OCI-LY3 (cell line): Measurements from ENCODE around the gene KRTAP5-6.
"Not testable (repeated sequence)": the region's sequence is repeated elsewhere in the genome, so short reads cannot be mapped to it uniquely, and the experiment has no call there.

ENCODE experiments used
- H2AFZ ChIP-seq: fragments of 200-600, 300-600 bp; shearing (Covaris generic); 2 replicates; pipeline ENCODE4 v1.6.0; 2014; ENCODE audit warnings: antibody characterized with exemption, low read depth, low read length
- H3K27ac ChIP-seq: fragments of 200-600, 300-600 bp; sonication (generic); 2 replicates; pipeline ENCODE4 v1.5.1; 2014; ENCODE audit warnings: mild to moderate bottlenecking, low read length, moderate library complexity, mixed read lengths
- H3K27me3 ChIP-seq: fragments of 200-600, 300-600 bp; sonication (generic); 2 replicates; pipeline ENCODE4 v1.6.1; 2014; ENCODE audit warnings: low read depth, low read length, mixed read lengths
- H3K36me3 ChIP-seq: fragments of 200-600, 300-600 bp; sonication (generic); replicated peaks from 2 replicates; pipeline ENCODE3; 2014; ENCODE audit warnings: low read depth, low read length, mixed read lengths
- H3K4me1 ChIP-seq: fragments of 300-600, 200-600 bp; sonication (generic); 2 replicates; pipeline ENCODE4 v1.6.1; 2014; ENCODE audit warnings: low read length, mixed read lengths
- H3K4me2 ChIP-seq: fragments of 200-600, 300-600 bp; sonication (generic); 2 replicates; pipeline ENCODE4 v1.6.1; 2014; ENCODE audit warnings: low read length, mixed read lengths
- H3K4me3 ChIP-seq: fragments of 300-600, 200-600 bp; sonication (generic); 2 replicates; pipeline ENCODE4 v1.5.1; 2014; ENCODE audit warnings: antibody characterized with exemption, mild to moderate bottlenecking, low read length, moderate library complexity
- H3K79me2 ChIP-seq: fragments of 300-600, 200-600 bp; shearing (Covaris generic); 2 replicates; pipeline ENCODE4 v1.6.1; 2014; ENCODE audit warnings: mild to moderate bottlenecking, low read length, mixed read lengths
- H3K9ac ChIP-seq: fragments of 300-600, 200-600 bp; shearing (Covaris generic); 2 replicates; pipeline ENCODE4 v1.6.0; 2014; ENCODE audit warnings: mild to moderate bottlenecking, low read length, moderate library complexity
- H3K9me3 ChIP-seq: fragments of 200-600, 300-600 bp; shearing (Covaris generic); 2 replicates; pipeline ENCODE4 v1.6.1; 2014; ENCODE audit warnings: low read length, mixed read lengths; ENCODE audit not compliant: insufficient read depth
- H4K20me1 ChIP-seq: fragments of 200-600, 300-600 bp; sonication (generic); 2 replicates; pipeline ENCODE4 v1.6.1; 2016; ENCODE audit warnings: low read length, mixed read lengths; ENCODE audit not compliant: insufficient read depth
- EZH2phosphoT487 ChIP-seq: fragments of 200-600 bp; shearing (Covaris generic); IDR thresholded peaks from 2 replicates; pipeline ENCODE4 v1.6.1; 2018; ENCODE audit warnings: antibody characterized with exemption, mixed run types, low read depth
- TF ChIP-seq, protein P1 (sequence below): fragments of 200-600, 300-600 bp; sonication (generic); IDR thresholded peaks from 2 replicates; pipeline ENCODE4 v1.5.1; 2014; ENCODE audit warnings: antibody characterized with exemption, low read length, low read depth

Gene KRTAP5-6

DNA sequence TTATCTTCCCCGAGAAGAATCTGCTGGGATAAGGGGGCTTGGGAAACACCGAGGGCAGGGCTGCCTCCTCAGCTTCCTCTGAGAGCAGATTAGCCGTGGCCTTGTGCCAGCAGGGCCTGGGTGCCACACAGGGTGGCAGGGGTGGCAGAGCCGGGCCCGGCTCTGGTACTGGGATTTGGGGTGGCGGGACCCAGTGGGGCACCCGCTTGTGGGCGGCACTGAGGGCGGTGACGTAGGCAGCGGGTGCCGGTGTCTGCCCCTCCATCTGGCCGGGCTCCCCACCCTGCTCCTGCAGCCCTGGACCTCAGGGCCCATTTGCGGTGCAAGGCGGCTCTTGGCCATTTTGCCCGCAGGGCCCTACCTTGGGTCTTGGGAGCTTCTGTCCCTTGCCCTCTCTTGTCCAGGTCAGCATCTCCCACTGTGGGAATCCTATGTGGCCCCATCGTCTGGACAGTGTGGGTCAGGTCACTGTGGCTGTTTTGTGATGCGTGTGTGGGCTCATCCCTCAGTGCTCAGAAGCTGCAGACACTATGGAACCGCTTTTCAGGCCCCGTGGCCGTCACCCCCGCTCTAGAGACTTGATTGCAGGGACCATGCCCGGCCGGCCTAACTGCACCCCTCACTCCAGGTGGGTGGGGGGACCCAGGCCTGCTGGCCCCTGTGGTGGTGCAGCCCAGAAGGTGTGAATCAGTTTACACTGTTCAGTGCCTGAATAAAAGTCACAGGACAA is 29.7 kb upstream of the KRTAP5-6 start:
- no peaks in the 10 kb centered on the region for H3K36me3 ChIP-seq
- peaks cover 5% of the 10 kb centered on the region; the same call in 1 of the 2 replicates for H4K20me1 ChIP-seq
- H3K4me3 ChIP-seq: no peak overlapping the region
- no peak overlapping the region for H3K9ac ChIP-seq
- H3K4me1 ChIP-seq: no peaks in the 10 kb centered on the region
- H3K27ac ChIP-seq: no peak overlapping the region
- no peaks in the 10 kb centered on the region for H3K79me2 ChIP-seq
- no peak for TF ChIP-seq EZH2phosphoT487
- TF ChIP-seq, protein P1, sequence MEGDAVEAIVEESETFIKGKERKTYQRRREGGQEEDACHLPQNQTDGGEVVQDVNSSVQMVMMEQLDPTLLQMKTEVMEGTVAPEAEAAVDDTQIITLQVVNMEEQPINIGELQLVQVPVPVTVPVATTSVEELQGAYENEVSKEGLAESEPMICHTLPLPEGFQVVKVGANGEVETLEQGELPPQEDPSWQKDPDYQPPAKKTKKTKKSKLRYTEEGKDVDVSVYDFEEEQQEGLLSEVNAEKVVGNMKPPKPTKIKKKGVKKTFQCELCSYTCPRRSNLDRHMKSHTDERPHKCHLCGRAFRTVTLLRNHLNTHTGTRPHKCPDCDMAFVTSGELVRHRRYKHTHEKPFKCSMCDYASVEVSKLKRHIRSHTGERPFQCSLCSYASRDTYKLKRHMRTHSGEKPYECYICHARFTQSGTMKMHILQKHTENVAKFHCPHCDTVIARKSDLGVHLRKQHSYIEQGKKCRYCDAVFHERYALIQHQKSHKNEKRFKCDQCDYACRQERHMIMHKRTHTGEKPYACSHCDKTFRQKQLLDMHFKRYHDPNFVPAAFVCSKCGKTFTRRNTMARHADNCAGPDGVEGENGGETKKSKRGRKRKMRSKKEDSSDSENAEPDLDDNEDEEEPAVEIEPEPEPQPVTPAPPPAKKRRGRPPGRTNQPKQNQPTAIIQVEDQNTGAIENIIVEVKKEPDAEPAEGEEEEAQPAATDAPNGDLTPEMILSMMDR: no peak
- 0 out of 2 replicates have a peak, but pooled peaks cover 3% of the 10 kb centered on the region for H3K27me3 ChIP-seq
- no peaks in the 10 kb centered on the region for H3K9me3 ChIP-seq
- H2AFZ ChIP-seq: no peak overlapping the region
- no peak overlapping the region for H3K4me2 ChIP-seq

DNA sequence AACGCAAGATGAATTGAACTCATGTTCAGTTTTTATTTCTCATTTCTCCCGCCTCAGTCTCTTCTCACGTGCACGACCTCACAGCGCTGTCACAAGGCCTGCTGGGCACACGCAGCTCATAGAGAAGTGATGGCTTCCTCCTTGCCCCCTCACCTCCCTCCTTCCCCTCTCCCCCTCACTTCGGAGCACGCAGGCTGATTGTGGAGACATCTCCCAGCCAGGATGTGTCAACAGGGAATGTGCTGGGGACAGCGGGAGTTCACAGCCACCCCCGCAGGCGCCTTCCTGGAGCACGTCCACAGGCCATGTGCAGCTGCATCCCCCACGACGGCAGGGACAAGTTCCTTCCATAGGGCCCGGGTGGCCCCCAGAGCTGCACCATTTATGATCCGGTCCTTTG is 29.1 kb upstream of the KRTAP5-6 start:
- no peak overlapping the region for H3K4me2 ChIP-seq
- no peaks in the 10 kb centered on the region for H3K79me2 ChIP-seq
- TF ChIP-seq, protein P1: no peak
- no peak for TF ChIP-seq EZH2phosphoT487

DNA sequence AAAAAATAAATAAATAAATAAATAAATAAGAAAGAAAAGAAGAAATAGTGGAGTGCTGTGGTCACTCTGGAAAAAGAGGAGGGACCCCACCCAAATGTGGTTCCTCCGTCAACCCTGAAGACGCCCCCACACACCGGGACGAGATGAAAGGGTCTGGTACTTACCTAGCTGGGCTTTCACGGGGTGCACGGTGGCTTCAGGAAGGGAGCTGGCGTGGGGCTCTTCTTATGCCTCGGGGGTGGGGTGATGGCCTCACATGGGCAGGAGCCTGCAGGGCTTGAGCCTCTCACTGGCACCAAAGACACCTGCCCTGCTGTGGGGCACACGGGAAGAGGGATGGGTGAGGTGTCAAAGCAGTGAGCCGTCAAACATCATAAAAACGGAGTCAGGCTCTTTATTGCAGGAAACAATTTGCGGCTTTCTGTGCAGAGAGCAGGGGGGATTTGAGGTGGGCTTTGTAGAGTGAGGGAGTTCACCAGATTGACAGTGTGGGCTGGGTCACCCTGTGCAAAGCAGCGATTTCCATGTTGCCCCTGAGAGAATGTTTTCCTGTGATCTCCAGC is 28.0 kb upstream of the KRTAP5-6 start:
- H3K27ac ChIP-seq: no peak overlapping the region
- peaks cover 9% of the 10 kb centered on the region; the same call in 1 of the 2 replicates for H3K27me3 ChIP-seq
- H3K79me2 ChIP-seq: no peaks in the 10 kb centered on the region
- H2AFZ ChIP-seq: no peak overlapping the region
- TF ChIP-seq, protein P1: no peak
- no peak for TF ChIP-seq EZH2phosphoT487
- no peaks in the 10 kb centered on the region for H3K9me3 ChIP-seq
- no peaks in the 10 kb centered on the region for H3K36me3 ChIP-seq
- H3K4me3 ChIP-seq: no peak overlapping the region
- peaks cover 5% of the 10 kb centered on the region; the same call in 1 of the 2 replicates for H4K20me1 ChIP-seq
- H3K9ac ChIP-seq: no peak overlapping the region
- no peak overlapping the region for H3K4me2 ChIP-seq
- no peaks in the 10 kb centered on the region for H3K4me1 ChIP-seq

More for the DNA sequence above, 29.1 kb upstream of the KRTAP5-6 start:
- no peaks in the 10 kb centered on the region for H3K9me3 ChIP-seq
- H2AFZ ChIP-seq: no peak overlapping the region
- H3K36me3 ChIP-seq: no peaks in the 10 kb centered on the region
- peaks cover 5% of the 10 kb centered on the region; the same call in 1 of the 2 replicates for H4K20me1 ChIP-seq
- H3K4me1 ChIP-seq: no peaks in the 10 kb centered on the region
- 0 out of 2 replicates have a peak, but pooled peaks cover 3% of the 10 kb centered on the region for H3K27me3 ChIP-seq
- H3K4me3 ChIP-seq: no peak overlapping the region
- H3K27ac ChIP-seq: no peak overlapping the region
- no peak overlapping the region for H3K9ac ChIP-seq

DNA sequence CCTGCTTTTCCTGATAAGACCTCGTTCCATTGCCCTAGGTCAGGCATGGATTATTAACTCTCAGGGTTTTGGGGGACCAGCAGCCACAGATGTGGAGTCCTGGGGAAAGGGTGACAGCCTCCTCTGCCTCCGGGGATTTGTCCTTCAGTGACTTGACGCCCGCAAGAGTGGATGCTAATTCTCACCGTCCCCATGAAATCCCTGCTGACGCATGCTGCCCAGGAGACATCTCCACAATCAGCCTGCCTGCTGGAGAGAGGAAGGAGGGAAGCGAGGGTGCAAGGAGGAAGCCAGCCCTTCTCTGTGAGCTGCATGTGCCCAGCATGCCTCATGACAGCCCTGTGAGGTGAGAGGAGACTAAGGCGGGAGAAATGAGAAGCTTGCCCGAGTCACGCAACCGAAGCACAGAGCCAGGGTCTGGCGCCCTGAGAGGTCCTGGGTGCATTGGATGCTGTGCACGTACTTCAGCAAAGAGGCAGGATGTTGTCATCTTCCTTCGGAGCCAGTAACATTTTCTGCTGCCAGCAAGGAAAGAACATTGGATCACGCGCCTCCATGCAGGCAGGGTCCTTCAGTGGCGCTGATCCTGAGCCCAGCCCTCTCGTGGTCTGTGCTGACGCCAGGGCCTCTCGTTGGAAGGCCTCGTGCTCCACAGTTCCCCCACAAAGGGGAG is 27.3 kb upstream of the KRTAP5-6 start:
- Histone ChIP-seq H3K27me3 (peaks cover 9% of the 10 kb centered on the region), H3K4me1 (no peaks in the 10 kb centered on the region), H3K36me3 (no peaks in the 10 kb centered on the region)

DNA sequence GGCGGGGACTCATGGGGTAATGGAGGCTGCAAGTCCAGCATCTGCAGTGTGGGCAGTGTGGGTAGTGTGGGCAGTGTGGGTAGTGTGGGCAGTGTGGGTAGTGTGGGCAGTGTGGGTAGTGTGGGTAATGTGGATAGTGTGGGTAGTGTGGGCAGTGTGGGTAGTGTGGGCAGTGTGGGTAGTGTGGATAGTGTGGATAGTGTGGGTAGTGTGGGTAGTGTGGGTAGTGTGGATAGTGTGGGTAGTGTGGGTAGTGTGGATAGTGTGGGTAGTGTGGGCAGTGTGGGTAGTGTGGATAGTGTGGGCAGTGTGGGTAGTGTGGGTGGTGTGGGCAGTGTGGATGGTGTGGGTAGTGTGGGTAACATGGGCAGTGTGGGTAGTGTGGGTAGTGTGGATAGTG is 26.5 kb upstream of the KRTAP5-6 start:
- H3K79me2 ChIP-seq, H3K9ac ChIP-seq, H3K4me3 ChIP-seq, H3K9me3 ChIP-seq, H3K36me3 ChIP-seq, H3K27ac ChIP-seq, H3K4me1 ChIP-seq, H3K27me3 ChIP-seq, H4K20me1 ChIP-seq, H3K4me2 ChIP-seq, H2AFZ ChIP-seq: not testable (repeated sequence)

More for the DNA sequence above, 27.3 kb upstream of the KRTAP5-6 start:
- Histone ChIP-seq H3K4me2 (no peak overlapping the region), H3K27ac (no peak overlapping the region), H3K9ac (no peak overlapping the region), H3K4me3 (no peak overlapping the region), H2AFZ (no peak overlapping the region), H3K9me3 (no peaks in the 10 kb centered on the region), H4K20me1 (peaks cover 5% of the 10 kb centered on the region; the same call in 1 of the 2 replicates), H3K79me2 (no peaks in the 10 kb centered on the region)
- TF ChIP-seq, protein P1: no peak
- no peak for TF ChIP-seq EZH2phosphoT487
